WTC11 (cell line): ENCODE measurements around the gene CTNND1. TPM values are rescaled to one million over a fixed set of nuclear protein-coding genes. Genes with fewer than 3 reads are reported as not detected.
"Not testable (repeated sequence)": the region's sequence is repeated elsewhere in the genome, so short reads cannot be mapped to it uniquely, and the experiment has no call there.

Experiments used
- ATAC-seq: fragments of 200-7000 bp; cut with Tn5 transposase; 2 replicates; pipeline ENCODE4 v1.10.0; 2021; ENCODE audit warnings: mild to moderate bottlenecking, moderate library complexity
- CTCF ChIA-PET: fragments of 300-600 bp; sonication (Branson Sonifier 250); formaldehyde crosslinking; loops from one replicate; lab custom pipeline; 2021; ENCODE audit warnings: antibody characterized with exemption; lab: Charles Lee
- POLR2A ChIA-PET: fragments of 350-600 bp; sonication (Branson Sonifier 250); formaldehyde crosslinking; loops from one replicate; lab custom pipeline; 2021; ENCODE audit warnings: antibody characterized with exemption; lab: Charles Lee
- DNase-seq: peaks from one replicate; pipeline ENCODE4 v3.0.0; 2021; ENCODE audit warnings: low spot score
- H3K27ac Mint-ChIP-seq: 2 replicates; pipeline ENCODE4 v1.8.0; 2021; ENCODE audit warnings: mixed read lengths
- H3K27me3 Mint-ChIP-seq: 2 replicates; pipeline ENCODE4 v1.8.0; 2021; ENCODE audit warnings: low read depth, mild to moderate bottlenecking, moderate library complexity, mixed read lengths
- H3K36me3 Mint-ChIP-seq: 2 replicates; pipeline ENCODE4 v1.8.0; 2021; ENCODE audit warnings: mixed read lengths
- H3K4me1 Mint-ChIP-seq: 2 replicates; pipeline ENCODE4 v1.8.0; 2022; ENCODE audit warnings: mixed read lengths
- H3K4me3 Mint-ChIP-seq: 2 replicates; pipeline ENCODE4 v1.8.0; 2021; ENCODE audit warnings: mild to moderate bottlenecking, moderate library complexity, mixed read lengths
- H3K9me3 Mint-ChIP-seq: 2 replicates; pipeline ENCODE4 v1.8.0; 2021; ENCODE audit warnings: mixed read lengths
- CBFB ChIP-seq: sonication (generic); formaldehyde crosslinking; IDR thresholded peaks from 2 replicates; pipeline ENCODE4 v1.8.1; 2022; ENCODE audit warnings: mild to moderate bottlenecking, low read depth, missing genetic modification reagents
- CDX4 ChIP-seq: fragments of 250-450 bp; sonication (Bioruptor Pico); IDR thresholded peaks from 2 replicates; pipeline ENCODE4 v1.9.0; 2021; ENCODE audit warnings: moderate library complexity, mild to moderate bottlenecking, inconsistent platforms, borderline replicate concordance
- ELF4 ChIP-seq: sonication (generic); formaldehyde crosslinking; IDR thresholded peaks from 2 replicates; pipeline ENCODE4 v1.8.1; 2022; ENCODE audit warnings: low read depth, mild to moderate bottlenecking, moderate library complexity, missing genetic modification reagents
- EMX1 ChIP-seq: fragments of 250-450 bp; sonication (Bioruptor Pico); IDR thresholded peaks from 2 replicates; pipeline ENCODE4 v1.8.0; 2021; ENCODE audit warnings: mild to moderate bottlenecking
- FOXP4 ChIP-seq: sonication (generic); formaldehyde crosslinking; IDR thresholded peaks from 2 replicates; pipeline ENCODE4 v1.8.0; 2022; ENCODE audit warnings: mild to moderate bottlenecking, missing genetic modification reagents
- GABPB1 ChIP-seq: sonication (generic); formaldehyde crosslinking; IDR thresholded peaks from 2 replicates; pipeline ENCODE4 v1.8.1; 2023; ENCODE audit warnings: mild to moderate bottlenecking, missing genetic modification reagents
- IRF1 ChIP-seq: sonication (generic); formaldehyde crosslinking; IDR thresholded peaks from 2 replicates; pipeline ENCODE4 v1.8.0; 2023; ENCODE audit warnings: missing genetic modification reagents
- KAT7 ChIP-seq: sonication (generic); formaldehyde crosslinking; IDR thresholded peaks from 2 replicates; pipeline ENCODE4 v1.8.1; 2023; ENCODE audit warnings: missing genetic modification reagents, mild to moderate bottlenecking, borderline replicate concordance
- MXD4 ChIP-seq: fragments of 250-450 bp; sonication (Bioruptor Pico); IDR thresholded peaks from 2 replicates; pipeline ENCODE4 v1.8.0; 2021; ENCODE audit warnings: mild to moderate bottlenecking, moderate library complexity, borderline replicate concordance
- MYBL2 ChIP-seq: sonication (generic); formaldehyde crosslinking; IDR thresholded peaks from 2 replicates; pipeline ENCODE4 v1.8.1; 2023; ENCODE audit warnings: mild to moderate bottlenecking, moderate library complexity, missing genetic modification reagents
- NR2C2 ChIP-seq: sonication (generic); formaldehyde crosslinking; IDR thresholded peaks from 2 replicates; pipeline ENCODE4 v1.8.0; 2022; ENCODE audit warnings: mild to moderate bottlenecking, missing genetic modification reagents
- NR3C1 ChIP-seq: sonication (generic); formaldehyde crosslinking; conservative IDR thresholded peaks from 2 replicates; pipeline ENCODE4 v1.8.1; 2023; ENCODE audit warnings: low read depth, mild to moderate bottlenecking, missing genetic modification reagents
- PRDM15 ChIP-seq: sonication (generic); formaldehyde crosslinking; IDR thresholded peaks from 2 replicates; pipeline ENCODE4 v1.8.0; 2022; ENCODE audit warnings: missing genetic modification reagents
- TP53 ChIP-seq: sonication (generic); formaldehyde crosslinking; IDR thresholded peaks from 2 replicates; pipeline ENCODE4 v1.8.1; 2023; ENCODE audit warnings: mild to moderate bottlenecking, missing genetic modification reagents
- ZMAT4 ChIP-seq: fragments of 250-450 bp; sonication (Bioruptor Pico); IDR thresholded peaks from 2 replicates; pipeline ENCODE4 v1.9.0; 2021; ENCODE audit warnings: mild to moderate bottlenecking
- ZNF121 ChIP-seq: sonication (generic); formaldehyde crosslinking; IDR thresholded peaks from 2 replicates; pipeline ENCODE4 v1.8.0; 2023; ENCODE audit warnings: missing genetic modification reagents
- ZNF219 ChIP-seq: sonication (generic); formaldehyde crosslinking; IDR thresholded peaks from 2 replicates; pipeline ENCODE4 v1.8.0; 2023; ENCODE audit warnings: missing genetic modification reagents, mild to moderate bottlenecking, borderline replicate concordance
- ZNF396 ChIP-seq: fragments of 250-450 bp; sonication (Bioruptor Pico); IDR thresholded peaks from 2 replicates; pipeline ENCODE4 v1.8.0; 2021; ENCODE audit warnings: mild to moderate bottlenecking, moderate library complexity, borderline replicate concordance
- total RNA-seq: library from RNA; stranded (reverse); gene quantifications from 3 replicates; pipeline ENCODE4 v1.2.3, GENCODE V29; 2021

The CTNND1 gene
- total RNA-seq, 1 experiment from 2014 or later: 165 TPM

GRCh38 chr11:57713835-57714234 is 47.8 kb upstream of the CTNND1 start:
- H3K4me1 Mint-ChIP-seq: peaks cover 26% of the 10 kb centered on the region
- POLR2A ChIA-PET: interaction anchor here (0.5 kb wide), 1 partner anchor 10 kb away, joined by 3 read pairs; no protein-coding TSS in a partner anchor
- H3K27ac Mint-ChIP-seq: peak overlapping the region; percentile 99; the same call in 1 of the 2 replicates

GRCh38 chr11:57716726-57717125 is 44.9 kb upstream of the CTNND1 start:
- H3K4me3 Mint-ChIP-seq, H3K27ac Mint-ChIP-seq, ATAC-seq, POLR2A ChIA-PET, CTCF ChIA-PET, H3K27me3 Mint-ChIP-seq, DNase-seq, H3K9me3 Mint-ChIP-seq: not testable (repeated sequence)
- Mint-ChIP-seq H3K4me1 (peaks cover 12% of the 10 kb centered on the region), H3K36me3 (peaks cover 44% of the 10 kb centered on the region)

More at GRCh38 chr11:57713835-57714234, 47.8 kb upstream of the CTNND1 start:
- peaks cover 7% of the 10 kb centered on the region for H3K9me3 Mint-ChIP-seq
- no peak for DNase-seq
- ATAC-seq: no peak
- peak overlapping the region; percentile 100 for H3K4me3 Mint-ChIP-seq
- peaks cover 35% of the 10 kb centered on the region for H3K36me3 Mint-ChIP-seq
- no peaks in the 10 kb centered on the region for H3K27me3 Mint-ChIP-seq
- TF ChIP-seq IRF1 (CRISPR knock-in tag) (no peak), MYBL2 (CRISPR knock-in tag) (no peak), MXD4 (CRISPR knock-in tag) (no peak), PRDM15 (no peak)
- CTCF ChIA-PET: interaction anchor here (1.4 to 4.2 kb wide), 2 partner anchors 14 to 87 kb away, joined by 4 to 31 read pairs; no protein-coding TSS in a partner anchor

GRCh38 chr11:57727185-57727584 is 34.4 kb upstream of the CTNND1 start:
- Mint-ChIP-seq H3K9me3 (no peaks in the 10 kb centered on the region), H3K27me3 (no peaks in the 10 kb centered on the region), H3K4me3 (no peak overlapping the region), H3K27ac (peak overlapping the region; percentile 95), H3K36me3 (peaks cover 7% of the 10 kb centered on the region; the same call in 1 of the 2 replicates), H3K4me1 (peaks cover 34% of the 10 kb centered on the region)
- ChIA-PET POLR2A (no interaction called here), CTCF (interaction anchor here (0.9 to 2.9 kb wide), 2 partner anchors 64 to 73 kb away, joined by 3 to 15 read pairs; no protein-coding TSS in a partner anchor)
- no peak for TF ChIP-seq ZMAT4 (CRISPR knock-in tag)
- TF ChIP-seq ZNF396: no peak
- TF ChIP-seq CBFB (CRISPR knock-in tag): no peak
- no peak for TF ChIP-seq EMX1
- TF ChIP-seq KAT7 (CRISPR knock-in tag): no peak
- TF ChIP-seq GABPB1 (CRISPR knock-in tag): no peak
- no peak for TF ChIP-seq NR2C2
- no peak for TF ChIP-seq FOXP4 (CRISPR knock-in tag)
- no peak for TF ChIP-seq MXD4 (CRISPR knock-in tag)
- TF ChIP-seq TP53 (CRISPR knock-in tag): no peak
- no peak for TF ChIP-seq NR3C1 (CRISPR knock-in tag)
- no peak for TF ChIP-seq CDX4 (CRISPR knock-in tag)
- no peak for TF ChIP-seq ELF4 (CRISPR knock-in tag)
- TF ChIP-seq ZNF219 (CRISPR knock-in tag): no peak
- TF ChIP-seq ZNF121: no peak
- ATAC-seq (no peak), DNase-seq (no peak)
